Mesothelial cell of epicardium (in vitro differentiated cells): ENCODE measurements around the gene RBBP5. TPM values are rescaled to one million over a fixed set of nuclear protein-coding genes. Genes with fewer than 3 reads are reported as not detected.

Experiments
- DNase-seq, 2 experiments: peaks; one replicate each; pipeline ENCODE4 v3.0.0; 2021; ENCODE audit warnings: low spot score in 2 of 2; ENCODE audit not compliant: unreplicated experiment in 2 of 2
- H3K27ac Mint-ChIP-seq: 2 replicates; pipeline ENCODE4 v1.8.0; 2021; ENCODE audit warnings: mixed read lengths
- H3K27me3 Mint-ChIP-seq: 2 replicates; pipeline ENCODE4 v1.8.0; 2021; ENCODE audit warnings: low read depth, mixed read lengths
- H3K36me3 Mint-ChIP-seq: 2 replicates; pipeline ENCODE4 v1.8.0; 2021; ENCODE audit warnings: mixed read lengths
- H3K4me1 Mint-ChIP-seq: 2 replicates; pipeline ENCODE4 v1.8.0; 2021; ENCODE audit warnings: mixed read lengths
- H3K4me3 Mint-ChIP-seq: 2 replicates; pipeline ENCODE4 v1.8.0; 2021; ENCODE audit warnings: mild to moderate bottlenecking, moderate library complexity, mixed read lengths
- H3K9me3 Mint-ChIP-seq: 2 replicates; pipeline ENCODE4 v1.8.0; 2021; ENCODE audit warnings: mixed read lengths
- CTCF ChIP-seq: fragments of 200-600 bp; sonication (generic); IDR thresholded peaks from one replicate; pipeline ENCODE4 v1.5.0; 2021; ENCODE audit warnings: antibody characterized with exemption; ENCODE audit not compliant: unreplicated experiment
- total RNA-seq: library from RNA; stranded (reverse); gene quantifications from 3 replicates; pipeline ENCODE4 v1.2.1, GENCODE V29; 2021

RBBP5 gene
- total RNA-seq, 1 donor from 2014 or later = 15.7 TPM

GRCh38 chr1:205091043-205091740 is 30.6 kb downstream of the RBBP5 start:
- Mint-ChIP-seq H3K27ac (no peak overlapping the region), H3K4me3 (no peak overlapping the region), H3K27me3 (no peaks in the 10 kb centered on the region), H3K36me3 (peaks cover 26% of the 10 kb centered on the region), H3K9me3 (no peaks in the 10 kb centered on the region), H3K4me1 (no peaks in the 10 kb centered on the region)
- TF ChIP-seq CTCF = no peak
- DNase-seq = no peak

- no peak for TF ChIP-seq CTCF
- Mint-ChIP-seq H3K4me3 (no peak overlapping the region), H3K9me3 (no peaks in the 10 kb centered on the region), H3K36me3 (peaks cover 37% of the 10 kb centered on the region), H3K4me1 (no peaks in the 10 kb centered on the region), H3K27ac (no peak overlapping the region), H3K27me3 (no peaks in the 10 kb centered on the region)
- DNase-seq = no peak
These were observed 33.4 kb downstream of the RBBP5 start for GRCh38 chr1:205088341-205088740.

GRCh38 chr1:205084360-205084759 is 37.4 kb downstream of the RBBP5 start, which contains the start of gene TMEM81:
Gene TMEM81, minus strand, starts transcription at chr1:205084460. Its CDS starts 140 bp downstream, at chr1:205084320.
- Mint-ChIP-seq H3K27ac (no peak within 1 kb of the TSS), H3K4me3 (no peak within 1 kb of the TSS), H3K9me3 (no peaks in the 10 kb centered on the region), H3K27me3 (no peaks in the 10 kb centered on the region), H3K4me1 (no peaks in the 10 kb centered on the region), H3K36me3 (peaks cover 36% of the 10 kb centered on the region)
- TF ChIP-seq CTCF = no peak
- no peak for DNase-seq

GRCh38 chr1:205082431-205082830 is 39.3 kb downstream of the RBBP5 start:
- TF ChIP-seq CTCF = no peak
- peaks cover 25% of the 10 kb centered on the region for H3K36me3 Mint-ChIP-seq
- no peak overlapping the region for H3K4me3 Mint-ChIP-seq
- H3K4me1 Mint-ChIP-seq = no peaks in the 10 kb centered on the region
- no peaks in the 10 kb centered on the region for H3K9me3 Mint-ChIP-seq
- H3K27ac Mint-ChIP-seq = no peak overlapping the region
- DNase-seq = no peak
- no peaks in the 10 kb centered on the region for H3K27me3 Mint-ChIP-seq

- no peak for DNase-seq
- Mint-ChIP-seq H3K4me3 (no peak overlapping the region), H3K4me1 (no peaks in the 10 kb centered on the region)
These were observed 43.9 kb downstream of the RBBP5 start for GRCh38 chr1:205077934-205078311.

More at GRCh38 chr1:205077934-205078311, 43.9 kb downstream of the RBBP5 start:
- Mint-ChIP-seq H3K36me3 (peaks cover 3% of the 10 kb centered on the region), H3K27me3 (no peaks in the 10 kb centered on the region), H3K9me3 (no peaks in the 10 kb centered on the region), H3K27ac (no peak overlapping the region)
- TF ChIP-seq CTCF = no peak
